ENCODE data around the gene ELMO1.

Gene ELMO1

DNA sequence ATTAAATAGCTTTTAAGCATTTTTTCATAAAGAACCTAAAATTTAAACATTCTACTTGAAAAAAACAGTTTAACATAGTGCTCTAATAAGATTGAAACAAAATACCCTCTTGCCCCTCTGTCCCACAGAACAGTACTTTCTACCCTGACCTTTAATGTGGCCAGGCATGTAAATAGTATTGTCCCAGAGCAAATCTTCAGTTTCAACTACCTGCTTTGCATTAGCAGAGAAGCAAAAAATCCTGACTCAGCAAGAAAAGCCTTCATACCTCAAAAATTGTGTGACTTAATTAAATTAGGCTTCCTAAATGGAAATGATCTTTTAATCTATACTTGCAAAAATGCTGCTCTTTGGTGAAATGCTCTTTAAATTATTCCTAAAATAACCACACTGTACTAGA is 487.0 kb downstream of the ELMO1 start:
- no peak for DNase-seq

DNA sequence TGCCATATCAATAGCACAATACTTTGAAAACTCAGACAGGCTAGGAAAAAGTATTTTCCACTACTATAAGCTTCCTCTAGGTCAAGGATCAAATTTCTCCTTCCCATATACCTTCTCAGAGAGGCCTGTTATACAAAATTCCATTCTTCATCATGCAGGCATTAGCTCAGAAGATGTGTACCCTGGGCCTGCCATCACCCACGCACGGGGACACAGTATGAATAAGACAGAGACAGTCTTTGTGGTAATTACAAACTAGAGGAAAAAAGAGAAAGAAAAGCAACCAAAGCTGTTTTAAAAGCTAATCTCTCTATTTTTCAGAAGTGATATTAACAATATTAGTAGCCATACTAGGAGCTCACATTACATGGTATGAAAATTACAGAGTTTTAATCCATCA is 487.6 kb downstream of the ELMO1 start:
- DNase-seq: no peak

DNA sequence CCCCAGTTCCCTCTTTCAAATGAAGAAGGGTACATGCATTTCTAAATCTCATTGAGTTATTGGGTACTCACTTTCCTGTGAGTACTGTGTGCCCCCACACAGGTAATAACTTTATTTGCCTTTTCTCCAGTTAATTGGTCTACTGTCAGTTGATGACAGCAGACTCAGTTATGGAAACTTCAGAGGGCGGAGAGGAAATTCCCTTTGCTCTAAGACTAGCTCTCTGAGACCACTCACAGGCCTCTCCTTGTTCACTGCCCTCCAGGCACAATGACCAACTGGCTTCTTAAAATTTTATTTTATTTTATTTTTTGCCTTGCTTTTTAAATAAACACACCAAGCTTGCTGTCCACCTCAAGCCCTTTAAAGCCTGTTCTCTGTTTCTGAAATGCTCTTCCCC is 488.6 kb downstream of the ELMO1 start:
- DNase-seq: no peak

DNA sequence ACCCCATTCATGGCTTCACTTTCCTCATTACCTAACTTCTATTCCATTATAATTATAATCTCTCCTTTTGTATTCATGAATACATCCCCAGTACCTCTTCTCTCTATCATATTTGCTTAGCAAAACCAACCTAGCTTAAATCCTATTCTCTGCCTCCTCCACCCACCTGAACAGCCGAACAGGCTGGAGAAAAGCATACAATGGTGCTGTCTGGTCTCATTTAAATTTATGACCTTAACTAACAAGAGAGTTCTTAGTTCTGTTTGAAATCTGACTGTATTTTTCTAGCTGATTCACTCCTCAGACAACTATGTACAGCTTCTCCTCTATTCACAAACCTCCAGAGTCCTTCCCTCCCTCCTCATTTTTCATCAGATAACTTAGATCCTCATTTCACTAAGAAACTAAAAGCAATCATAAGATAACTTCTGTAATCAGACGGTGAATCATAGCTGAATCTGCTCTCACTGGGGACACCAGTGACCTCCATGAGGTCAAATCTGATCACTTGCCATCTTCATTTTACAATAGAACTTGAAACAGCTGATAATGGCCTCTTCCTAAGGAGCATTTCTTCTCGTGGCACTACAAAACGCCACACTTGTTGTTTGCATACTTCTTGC is 490.4 kb downstream of the ELMO1 start:
- no peak for DNase-seq

DNA sequence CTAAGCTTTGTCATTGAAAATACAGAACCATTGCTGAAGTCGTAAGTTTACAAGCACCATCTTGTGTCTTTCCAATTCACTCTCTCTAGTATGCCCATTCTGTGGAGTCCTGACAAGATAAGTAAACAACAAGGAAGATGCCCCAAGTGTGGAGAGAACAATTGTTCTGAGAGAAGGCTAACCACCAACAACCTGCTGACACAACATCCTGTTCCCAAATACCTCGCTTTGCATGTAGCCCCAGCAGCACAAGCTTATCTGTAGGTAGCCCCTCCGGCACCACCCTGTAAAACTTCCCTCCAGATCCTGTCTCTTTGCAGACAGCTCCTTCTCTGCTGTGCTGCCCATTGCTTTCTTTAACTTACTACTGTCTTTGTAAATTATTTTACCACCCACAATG is 491.0 kb downstream of the ELMO1 start:
- DNase-seq: no peak

DNA sequence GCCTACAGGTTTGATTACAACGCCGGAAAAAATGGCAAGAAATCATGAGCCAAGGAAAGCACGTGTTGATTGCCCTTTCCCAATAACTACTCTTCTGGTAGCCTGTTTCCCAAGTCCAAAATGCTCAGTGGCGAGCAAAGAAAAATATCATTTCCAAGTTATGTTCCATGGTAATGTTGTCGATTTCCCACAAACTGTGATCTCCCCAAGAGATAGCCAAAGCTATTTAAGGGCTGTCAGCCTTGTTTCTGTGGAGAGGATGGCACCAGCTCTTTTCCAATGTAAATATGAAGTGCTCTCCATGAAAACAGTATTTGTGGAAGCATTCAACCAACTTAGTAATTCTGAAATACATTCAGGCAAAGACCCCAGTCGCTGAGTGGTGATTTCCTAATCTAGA is 491.9 kb downstream of the ELMO1 start:
- no peak for DNase-seq

DNA sequence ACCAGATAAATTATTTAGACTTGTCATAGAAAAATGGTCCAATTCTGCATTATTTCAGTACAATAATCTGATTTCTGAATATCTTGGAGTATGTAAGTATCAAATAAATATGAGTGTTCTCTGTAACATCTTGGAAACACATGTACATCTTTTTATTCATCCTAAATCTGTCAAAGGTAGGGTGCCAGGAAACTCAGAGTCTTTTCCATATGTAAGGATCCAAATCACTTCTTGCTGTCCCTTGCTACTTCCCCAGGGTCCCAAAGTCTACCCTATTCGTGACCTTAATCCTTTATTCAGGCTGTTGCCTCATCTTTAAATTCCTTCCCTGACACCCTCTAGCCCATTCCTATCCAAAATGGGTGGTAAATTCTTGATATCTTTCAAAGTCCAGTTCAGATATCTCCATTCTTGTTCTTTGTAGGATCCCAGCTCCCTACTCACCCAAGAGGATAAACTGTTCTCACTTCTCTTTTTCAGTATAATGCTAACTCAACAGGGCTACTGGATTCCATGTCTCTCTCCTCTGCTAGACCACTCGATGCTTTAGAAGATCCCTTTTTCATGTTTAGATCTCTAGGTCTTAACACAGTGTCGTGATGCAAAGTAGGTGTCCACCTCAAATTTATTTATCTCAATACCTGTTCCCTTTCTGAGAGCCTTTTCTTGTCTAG is 493.1 kb downstream of the ELMO1 start:
- no peak for DNase-seq

DNA sequence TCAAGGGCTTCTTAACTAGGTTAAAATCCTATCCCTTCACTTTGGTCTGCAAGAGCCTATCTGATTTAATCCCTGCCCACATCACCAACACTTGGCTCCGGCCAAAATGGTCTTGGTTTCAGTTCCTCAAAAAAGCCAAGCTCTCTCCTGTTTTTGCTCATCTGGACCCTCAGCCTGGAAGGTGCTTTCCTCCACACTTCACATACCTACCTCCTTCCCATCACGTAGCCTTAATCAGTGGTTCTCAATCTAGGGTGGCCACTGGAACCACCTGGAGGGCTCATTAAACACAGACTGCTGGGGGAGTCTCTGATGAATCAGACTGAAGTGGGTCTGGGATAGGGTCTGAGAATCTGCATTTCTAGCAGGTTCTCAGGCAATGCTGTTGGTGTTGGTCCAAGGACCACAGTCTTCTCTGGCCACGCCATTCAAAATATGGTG is 497.4 kb downstream of the ELMO1 start:
- no peak for DNase-seq

DNA sequence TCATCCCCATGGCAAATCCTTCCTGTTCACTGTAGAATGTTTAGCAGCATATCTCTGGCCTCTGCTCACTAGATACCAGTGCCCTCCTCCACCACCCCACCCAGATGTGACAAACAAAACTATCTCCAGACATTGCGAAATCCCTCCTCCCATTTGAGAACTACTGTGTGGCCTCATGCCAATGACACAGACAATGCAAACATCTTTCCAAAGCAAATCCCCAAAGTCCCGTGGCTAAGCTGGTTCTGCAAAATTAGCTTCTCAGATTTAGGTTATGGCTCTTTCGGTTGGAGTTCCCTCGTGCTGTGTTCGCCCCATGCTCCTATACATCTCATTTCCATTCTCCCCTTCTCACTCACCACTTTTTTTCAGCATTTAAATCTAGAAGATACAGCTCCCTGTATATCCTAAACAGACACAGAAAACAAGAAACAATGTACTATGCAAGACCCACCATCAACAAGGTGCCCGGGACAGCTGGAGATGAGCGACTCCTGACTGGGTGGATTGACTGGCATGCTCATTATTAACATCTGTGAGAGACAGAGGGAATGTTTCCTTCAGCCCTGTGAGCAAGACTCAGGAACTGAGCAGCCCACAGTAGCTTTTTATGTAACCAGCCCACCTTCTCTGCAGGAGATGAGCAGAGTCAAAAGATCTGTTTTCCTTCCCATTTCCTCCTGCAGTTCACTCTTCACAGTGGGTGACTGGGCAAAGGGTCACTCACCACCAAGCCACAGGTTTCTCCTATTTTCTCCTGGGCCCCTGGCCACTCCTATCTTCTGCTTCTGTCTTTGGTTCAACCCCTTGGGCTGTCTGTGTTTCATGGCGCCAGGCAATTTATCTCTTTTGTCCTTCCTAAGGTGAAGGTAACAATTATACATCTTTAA is 498.7 kb downstream of the ELMO1 start:
- DNase-seq: no peak

DNA sequence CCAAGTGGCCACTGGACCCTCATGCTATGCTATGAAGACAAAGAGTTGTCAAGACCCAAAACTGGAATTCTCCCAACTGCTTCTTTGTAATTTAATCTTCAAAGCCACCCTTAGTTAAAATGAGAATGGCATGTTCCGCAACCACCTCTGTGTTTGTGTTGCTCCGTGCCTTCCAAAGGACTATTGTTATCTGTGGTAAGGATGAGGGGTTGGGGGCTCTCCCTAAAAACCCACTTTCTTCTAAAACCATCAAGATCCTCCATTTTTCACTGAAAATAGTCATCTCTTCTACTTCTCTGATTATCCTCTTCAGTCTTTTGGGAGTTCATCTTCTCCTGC is 502.3 kb downstream of the ELMO1 start:
- DNase-seq: no peak

DNA sequence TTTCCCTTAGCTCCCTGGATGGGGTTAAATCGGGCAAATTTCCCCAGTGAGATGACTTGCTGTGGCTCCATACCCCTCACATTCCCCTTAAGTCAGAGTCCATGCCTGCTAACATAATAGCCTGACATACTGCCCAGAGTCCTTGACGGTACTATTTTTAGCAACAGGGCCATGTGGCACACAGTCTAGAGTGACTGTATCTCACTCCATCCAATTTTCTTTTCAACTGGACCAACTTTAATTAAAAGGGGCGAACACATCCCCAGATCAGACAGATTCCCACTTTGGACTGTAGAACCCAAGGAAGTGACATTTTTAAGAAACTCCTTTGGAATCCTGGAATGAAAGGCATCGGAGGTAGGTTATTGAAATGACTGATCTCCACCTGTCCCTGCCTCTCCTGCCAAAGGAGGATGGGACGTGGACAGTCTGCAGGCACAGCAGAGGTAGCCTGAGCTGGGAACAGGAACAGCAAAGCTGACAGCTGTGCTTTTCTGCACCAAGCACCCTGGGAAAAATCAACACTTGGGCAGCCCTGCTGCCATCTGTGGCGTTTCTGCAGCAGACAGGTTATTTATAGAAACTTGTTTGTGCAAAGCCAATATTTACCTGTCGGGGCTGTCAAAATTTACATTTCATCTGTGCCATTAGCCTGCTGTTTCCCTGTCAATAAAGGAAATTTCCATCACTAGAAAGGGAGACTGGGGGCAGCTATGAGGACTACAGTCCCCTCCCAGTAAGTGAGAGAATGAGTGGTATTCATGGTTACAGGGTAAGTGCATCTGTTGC is 502.9 kb downstream of the ELMO1 start:
- no peak for DNase-seq

DNA sequence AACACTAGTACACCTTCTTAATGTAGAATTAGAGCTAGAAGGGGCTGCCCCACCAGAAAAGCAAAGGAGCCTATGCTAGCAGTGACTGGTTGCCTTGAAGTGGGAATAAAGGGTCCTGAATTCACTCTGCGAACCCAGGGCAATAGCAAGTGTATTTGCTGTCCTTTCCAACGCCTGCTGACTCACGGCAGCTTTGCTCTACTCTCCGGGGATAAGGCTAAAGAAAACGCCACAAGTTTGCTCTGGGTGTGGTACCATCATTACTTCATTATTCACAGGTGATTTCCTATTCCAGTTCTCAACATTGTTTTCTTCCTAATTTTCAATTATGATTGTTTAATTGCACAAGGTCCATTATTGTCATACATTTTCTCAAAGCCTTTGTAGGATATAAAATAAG is 503.8 kb downstream of the ELMO1 start:
- no peak for DNase-seq

DNA sequence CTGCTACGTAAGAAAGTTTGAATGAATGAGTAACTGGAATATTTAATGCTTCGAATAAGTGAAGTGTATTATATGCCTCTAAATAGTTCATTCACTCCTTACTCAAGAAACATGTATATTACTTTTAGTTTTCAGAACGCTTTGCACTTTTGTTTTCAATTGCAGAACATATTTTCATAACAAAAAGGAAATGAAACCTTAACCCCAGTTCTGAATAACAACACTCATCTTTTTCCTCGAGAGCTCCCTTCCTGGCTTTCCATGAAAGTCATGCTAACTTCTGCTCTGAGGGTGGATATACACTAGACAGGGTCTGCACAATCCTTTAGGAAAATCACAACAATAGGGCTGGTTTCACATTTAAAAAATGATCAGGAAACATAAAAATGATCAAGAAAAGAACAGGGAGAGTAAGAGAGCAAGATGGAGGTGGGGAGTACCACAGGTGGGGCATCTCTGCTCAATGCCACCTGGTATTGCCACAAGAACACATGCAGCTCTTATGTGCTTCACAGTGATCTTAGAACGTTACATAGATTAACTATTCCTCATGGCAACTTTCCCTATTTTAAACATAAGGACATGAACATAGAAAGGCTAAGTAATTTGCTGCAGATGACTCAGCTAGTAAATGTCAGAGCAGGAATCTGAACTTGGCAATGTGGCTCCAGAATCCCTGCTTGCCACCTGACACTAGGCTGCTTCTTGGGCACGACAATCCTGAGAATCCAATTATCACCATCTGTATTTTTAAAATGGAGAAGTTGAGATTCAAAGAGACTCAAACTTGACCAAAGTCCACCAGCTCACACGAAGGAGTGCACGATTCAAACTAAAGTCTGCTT is 504.9 kb downstream of the ELMO1 start:
- DNase-seq: no peak

DNA sequence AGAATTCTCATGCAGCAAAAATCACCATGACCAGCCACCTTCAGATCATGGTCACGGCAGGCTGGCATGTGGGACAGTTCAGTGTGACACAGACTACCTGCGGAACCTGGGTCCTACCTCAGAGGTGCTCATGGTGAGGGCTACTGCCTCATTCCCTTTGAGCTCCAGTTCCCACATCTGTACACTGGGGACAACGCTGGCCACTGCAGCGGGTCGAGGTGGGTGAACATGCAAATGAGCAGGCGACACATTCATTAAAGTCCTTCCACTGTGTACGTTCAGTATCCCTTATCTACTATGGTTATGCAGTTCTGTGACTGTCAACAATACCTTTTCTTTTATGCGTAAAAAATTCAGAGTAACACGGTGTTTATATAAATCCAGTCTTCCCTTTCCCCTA is 505.7 kb downstream of the ELMO1 start:
- DNase-seq: no peak

DNA sequence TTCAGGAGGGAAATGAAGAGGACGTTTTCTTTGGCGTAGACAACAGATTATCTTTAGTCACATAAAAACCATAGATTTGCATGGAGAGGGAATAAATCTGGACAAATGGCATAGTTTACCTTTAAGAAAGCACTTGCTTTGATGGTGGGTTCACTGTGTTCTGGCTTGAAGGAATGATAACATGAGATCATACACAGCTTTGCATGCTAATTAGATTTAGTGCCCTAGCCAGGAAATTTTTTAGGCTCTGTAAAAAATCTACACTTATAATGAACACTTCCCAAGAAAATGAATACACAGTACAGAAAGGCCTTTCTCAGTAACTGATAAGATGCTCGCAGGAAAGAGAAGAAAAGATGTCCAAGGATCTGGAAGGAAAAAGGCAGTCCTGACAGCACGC is 506.1 kb downstream of the ELMO1 start:
- DNase-seq: no peak

DNA sequence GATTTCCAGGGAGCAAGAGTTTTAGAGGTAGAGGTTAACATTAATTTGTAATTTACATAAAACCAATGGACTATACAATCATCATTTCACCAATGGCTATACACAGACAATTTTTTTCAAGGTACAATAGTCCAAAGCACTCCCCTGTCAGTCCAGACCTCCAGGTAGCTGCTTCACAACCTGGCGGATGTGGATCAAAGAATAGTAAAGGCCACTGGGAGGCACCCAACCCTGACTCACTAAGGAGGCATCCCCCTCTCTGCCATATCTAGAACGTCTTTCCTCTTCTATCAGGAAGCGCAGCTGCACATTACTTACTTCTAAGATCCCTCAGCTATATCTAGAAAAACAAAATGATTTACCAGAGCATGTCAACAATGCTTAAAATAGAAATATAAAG is 506.6 kb downstream of the ELMO1 start:
- no peak for DNase-seq

DNA sequence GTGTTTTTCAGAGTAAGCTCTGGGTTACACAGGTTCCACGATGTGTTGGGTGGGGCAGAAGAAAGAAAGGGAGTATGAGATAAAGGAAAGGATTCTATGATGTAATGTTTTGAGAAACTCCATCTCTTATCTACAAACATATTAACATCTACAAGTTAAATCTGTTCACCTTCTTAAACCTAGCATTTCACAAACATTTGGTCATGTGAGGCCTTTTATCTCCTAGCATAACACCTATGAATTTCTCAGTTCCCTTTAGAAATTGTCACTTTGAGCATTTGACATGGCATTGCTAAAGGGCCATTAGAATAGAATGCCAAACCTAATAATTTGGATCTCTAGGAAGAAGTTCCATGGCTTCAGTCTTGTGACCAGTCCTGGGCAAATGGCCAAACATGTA is 507.3 kb downstream of the ELMO1 start:
- no peak for DNase-seq

DNA sequence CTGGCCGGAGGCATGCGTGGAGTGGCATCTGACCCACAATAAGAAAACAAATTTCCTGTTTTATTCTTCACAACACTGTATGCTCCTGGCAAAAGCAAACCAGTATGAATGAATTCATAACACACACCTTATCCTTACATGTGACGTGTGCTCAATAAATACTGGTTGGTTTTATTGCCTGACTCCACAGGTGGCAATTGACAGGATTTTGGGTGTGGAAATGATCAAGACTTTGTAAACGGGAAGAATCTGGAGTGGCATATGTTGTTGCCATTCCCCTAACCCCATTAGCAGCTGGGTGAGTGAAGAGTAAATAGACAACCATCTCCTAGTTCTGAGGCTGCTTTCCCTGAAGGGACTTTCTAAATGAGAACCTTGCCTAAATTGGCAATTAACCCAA is 508.8 kb downstream of the ELMO1 start:
- DNase-seq: no peak

DNA sequence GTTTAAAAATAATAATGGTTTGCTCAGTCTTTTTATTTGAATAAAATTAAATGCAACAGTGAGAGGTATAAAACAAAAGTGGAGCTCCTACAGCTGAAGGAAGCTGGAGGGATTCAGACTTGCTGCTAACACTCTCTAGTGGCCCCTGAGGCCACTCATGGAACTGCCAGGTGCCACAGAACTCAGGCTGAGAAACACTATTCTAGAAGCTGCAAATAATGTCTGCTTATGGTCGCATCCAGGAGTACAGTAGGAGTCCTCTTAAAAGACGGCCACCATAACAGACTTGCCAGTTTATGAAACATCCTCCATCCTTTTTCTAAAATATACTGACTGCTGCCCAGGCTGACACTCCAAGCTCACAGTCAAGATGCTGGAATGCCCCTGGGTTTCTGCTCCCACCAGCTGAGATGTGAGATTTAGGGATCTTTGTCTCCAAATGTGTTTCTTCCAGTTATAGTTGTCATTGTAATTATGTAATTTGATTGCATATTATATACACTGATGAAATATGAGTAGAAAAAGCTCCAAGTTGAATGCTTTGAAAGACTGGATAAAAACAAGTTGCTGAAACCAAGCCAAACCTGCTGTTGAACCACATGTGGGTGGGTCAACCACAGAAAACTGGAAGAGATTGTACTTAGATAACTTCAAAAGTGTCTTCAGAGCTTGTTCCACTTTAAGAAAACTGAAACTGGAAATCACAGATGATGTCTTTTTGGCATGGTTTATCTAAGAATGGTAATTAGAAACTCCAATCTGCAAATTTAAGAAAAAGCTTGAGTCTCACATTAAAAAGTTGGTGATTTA is 510.7 kb downstream of the ELMO1 start:
- DNase-seq: no peak

DNA sequence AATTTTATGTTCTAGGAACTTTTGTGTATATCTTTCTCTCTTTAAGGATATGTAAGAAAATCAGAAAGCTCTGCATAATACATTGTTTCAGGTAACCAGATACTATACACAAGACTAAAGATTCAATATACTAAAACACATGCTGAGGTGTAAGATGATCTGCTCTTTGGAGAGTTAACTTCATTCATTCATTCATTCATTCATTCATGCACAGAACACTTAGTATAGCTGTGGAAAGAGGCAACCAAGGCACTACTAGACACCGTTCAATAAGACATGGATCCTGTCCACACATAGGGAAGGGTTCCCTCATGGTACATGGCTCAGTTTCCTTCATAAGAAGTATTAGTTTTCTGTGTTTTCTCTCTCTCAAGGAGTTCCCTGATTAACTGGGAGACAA is 516.8 kb downstream of the ELMO1 start:
- no peak for DNase-seq

DNA sequence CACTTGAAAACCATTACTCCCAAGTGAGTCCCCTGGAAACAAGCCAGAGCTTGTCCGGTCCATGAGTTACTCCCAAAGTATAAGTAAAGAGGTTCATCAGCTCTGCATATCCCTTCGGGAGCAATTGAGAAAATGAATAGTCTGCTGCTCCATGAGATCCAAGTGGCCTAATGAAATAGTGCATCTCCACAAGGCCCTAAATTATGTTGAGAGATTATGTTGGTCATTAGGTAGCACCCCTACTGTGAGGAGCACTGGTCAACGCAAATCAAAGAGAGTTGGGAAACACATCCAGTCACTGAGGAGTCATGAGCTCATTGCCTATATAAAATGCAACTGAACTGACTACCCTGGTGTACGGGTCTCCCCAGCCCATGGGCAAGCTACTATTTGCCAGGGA is 518.9 kb downstream of the ELMO1 start:
- no peak for DNase-seq

DNA sequence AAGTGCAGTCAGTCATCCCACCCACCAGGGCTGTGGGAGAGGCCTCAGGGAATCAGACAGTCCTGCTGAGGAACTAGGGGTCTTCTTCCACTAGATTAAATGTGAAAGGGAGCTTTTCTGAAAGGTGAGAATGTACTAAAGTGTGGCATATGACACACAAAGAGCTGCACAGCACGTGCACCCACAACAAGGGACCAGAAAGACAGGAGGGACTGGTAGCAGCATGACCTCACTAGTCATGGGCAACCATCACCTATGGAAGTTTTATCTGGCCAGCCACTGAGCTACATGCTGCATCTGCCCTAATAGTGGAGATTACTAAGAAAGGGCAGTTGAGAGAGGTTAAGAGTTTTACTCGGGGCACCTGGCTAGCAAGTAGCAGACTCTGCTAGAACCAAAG is 519.9 kb downstream of the ELMO1 start:
- no peak for DNase-seq

Data from 8988T (cell line).